HG02973 (cell line): ENCODE measurements around the gene TRPM3.

Experiments
- ATAC-seq: cut with Tn5 transposase; IDR thresholded peaks from one replicate; pipeline ENCODE4 v1.9.1; 2021; ENCODE audit warnings: moderate library complexity; ENCODE audit not compliant: unreplicated experiment

The TRPM3 gene

DNA sequence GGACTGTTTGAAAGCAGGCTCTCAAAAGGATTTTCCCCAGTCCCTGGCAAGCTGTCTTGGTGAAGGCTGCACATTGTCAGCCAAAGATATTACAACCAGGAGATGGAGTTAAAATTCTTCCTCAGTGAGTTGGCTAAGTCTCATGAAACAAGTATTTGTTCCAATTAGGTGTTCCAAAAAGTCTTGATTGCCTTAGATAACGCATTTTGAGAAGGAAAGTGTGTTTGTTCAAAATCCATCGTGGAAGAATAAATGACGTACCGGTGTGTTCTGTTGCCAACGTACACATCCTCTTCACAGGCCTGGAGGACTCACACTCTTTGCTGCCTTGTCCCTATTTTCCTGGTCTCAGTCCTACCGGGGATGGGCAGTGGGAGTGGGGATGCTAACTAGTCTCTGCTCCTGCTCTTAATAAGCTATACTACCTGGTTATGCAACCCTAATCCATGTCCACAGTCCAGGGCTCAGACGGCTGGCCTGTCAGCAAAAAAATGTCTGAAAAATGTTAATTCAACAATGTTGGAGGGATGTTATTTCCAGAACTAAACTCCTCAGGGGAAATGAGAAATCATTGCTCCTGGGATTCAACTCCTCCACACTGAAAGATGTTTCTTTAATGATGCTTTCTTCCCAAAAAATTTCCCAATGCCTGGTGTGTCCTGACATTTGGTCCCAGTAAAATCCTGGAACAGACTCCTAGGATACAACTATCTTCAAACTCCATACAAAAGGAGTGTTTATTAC is 531.7 kb downstream of the TRPM3 start:
- ATAC-seq: no peak

- no peak for ATAC-seq
Measured at GRCh38 chr9:70588999-70589398, 532.4 kb downstream of the TRPM3 start.

GRCh38 chr9:70588381-70588780 is 533.0 kb downstream of the TRPM3 start:
- no peak for ATAC-seq

- no peak for ATAC-seq
Measured at GRCh38 chr9:70587201-70587600, 534.2 kb downstream of the TRPM3 start.

DNA sequence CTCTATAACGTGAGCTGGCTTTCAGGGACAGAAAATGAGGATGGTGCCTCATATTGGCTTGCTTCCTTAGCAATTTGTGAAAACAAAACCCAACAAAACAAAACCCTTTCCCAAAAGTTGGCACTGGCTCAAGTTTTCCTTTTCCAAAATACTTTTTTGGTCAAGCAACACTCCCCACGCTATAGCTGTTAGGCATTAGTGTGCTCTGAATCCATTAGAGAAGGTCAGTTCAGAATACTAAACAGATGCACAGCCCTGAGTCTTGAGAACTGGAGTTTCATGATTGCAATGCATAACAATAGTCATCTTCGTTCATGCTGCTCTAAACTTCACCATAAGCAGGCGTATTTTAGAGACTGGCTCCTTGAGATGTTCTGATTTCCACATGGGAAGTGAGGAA is 534.9 kb downstream of the TRPM3 start:
- no peak for ATAC-seq

GRCh38 chr9:70581955-70582350 is 539.5 kb downstream of the TRPM3 start:
- no peak for ATAC-seq

- ATAC-seq: no peak
Measured at GRCh38 chr9:70581214-70581954, 540.0 kb downstream of the TRPM3 start.

- ATAC-seq: no peak
Measured at GRCh38 chr9:70580606-70581195, 540.7 kb downstream of the TRPM3 start.

DNA sequence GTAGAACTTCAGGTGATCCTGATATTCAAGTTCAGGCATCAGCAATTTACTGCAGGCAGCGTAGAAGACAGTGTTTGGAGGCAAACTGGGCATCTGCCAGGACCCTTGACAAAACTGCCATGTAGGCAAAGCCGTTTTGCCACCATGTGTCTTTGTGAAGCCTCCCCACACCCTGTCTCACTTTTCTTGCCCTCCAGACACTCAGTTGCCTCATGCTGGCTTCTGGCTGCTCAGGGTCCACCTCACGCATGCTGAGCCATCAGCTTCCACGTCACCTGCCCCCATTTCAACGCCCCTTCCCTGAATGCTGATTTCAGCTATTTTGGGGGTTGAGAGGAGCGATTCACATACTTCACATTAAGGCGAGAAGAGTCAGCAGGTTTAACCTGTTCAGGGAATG is 541.7 kb downstream of the TRPM3 start:
- ATAC-seq: no peak

- no peak for ATAC-seq
Measured at GRCh38 chr9:70578720-70579119, 542.7 kb downstream of the TRPM3 start.

GRCh38 chr9:70577671-70578070 is 543.8 kb downstream of the TRPM3 start:
- ATAC-seq: no peak

DNA sequence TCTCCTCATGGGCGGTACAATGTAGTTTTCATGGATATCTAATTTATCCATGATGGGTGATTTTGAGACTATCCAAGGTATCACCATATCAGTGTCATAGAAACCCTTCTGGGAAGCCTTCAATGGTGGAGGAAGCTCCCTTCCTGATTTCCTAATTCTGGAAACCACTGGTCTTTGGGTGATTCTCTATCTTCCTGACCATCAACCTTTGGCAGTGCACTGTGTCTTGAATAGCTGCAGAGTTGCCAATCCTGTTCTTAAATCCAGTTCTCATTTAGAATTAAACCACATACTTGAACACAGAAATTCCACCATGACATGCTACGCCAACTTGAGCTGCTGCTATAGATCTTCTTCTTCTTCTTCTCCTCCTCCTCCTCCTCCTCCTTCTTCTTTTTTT is 545.3 kb downstream of the TRPM3 start:
- no peak for ATAC-seq

DNA sequence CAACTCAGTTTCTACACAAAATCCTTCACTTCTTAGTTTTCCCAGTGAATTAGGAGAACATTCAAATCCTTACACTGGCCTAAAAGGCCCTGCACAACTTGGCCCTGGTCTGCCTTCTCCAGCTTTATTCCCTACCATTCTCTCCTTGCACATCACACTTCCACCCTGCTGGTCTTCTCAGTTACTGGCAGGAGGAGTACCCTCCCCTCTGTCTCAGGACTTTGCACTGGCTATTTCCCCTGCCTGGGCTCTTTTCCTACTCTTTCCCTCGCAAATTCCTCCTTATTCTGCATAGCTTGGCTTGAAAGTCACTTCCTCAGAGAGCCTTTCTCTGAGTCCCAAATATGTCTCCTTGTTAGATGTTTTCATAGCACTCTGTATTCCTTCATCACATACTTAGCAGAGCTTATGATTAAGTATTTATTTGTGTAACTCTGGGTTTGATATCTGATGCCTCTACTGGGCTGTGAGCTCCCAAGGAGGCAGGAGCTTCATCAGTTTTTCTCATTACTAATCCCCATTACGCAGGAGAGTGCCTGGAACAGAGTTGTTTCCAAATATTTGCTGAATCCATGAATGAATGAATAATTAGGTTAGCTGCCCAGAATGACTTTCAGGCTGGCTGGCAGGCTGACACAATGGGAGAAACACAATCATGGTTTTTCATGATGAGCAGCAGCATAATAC is 547.1 kb downstream of the TRPM3 start:
- ATAC-seq: no peak

- no peak for ATAC-seq
Measured at GRCh38 chr9:70573308-70573707, 548.1 kb downstream of the TRPM3 start.

DNA sequence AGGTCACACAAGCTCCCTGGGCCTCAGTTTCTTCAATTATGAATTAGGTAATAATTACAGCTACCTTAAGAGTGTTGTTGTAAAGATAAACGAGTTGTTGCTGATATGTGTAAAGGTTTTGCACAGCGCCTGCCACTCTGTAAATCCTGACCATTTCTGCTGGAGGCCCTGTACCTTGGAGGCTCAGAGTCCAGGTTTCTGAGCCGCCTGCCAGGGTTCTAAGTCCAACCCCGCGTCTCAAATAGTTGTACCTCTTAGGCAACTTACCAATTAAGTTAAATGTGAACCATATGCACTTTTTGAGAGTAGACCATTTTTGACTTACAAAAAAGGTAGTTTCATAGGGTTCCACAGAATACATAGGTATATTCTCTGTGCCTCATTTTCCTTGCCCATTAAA is 550.2 kb downstream of the TRPM3 start:
- ATAC-seq: no peak

DNA sequence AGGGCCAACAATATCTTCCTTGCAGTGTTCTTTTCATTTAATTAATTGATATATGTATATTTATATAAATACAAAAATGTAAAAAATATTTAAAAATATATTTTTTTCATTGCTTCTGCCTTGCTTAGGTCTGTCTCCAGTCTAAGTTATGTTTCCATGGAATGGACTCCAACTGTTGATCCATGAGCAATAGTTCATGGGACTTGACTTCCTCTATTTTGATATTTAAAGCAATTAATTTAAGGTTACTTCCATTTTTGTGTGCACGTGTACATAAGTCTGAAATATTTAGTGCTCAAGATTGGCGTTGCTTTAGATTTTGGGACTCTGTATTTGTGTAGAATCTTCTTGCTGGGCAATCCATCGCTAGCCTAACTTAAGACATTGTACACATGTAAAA is 551.6 kb downstream of the TRPM3 start:
- ATAC-seq: no peak

- ATAC-seq: no peak
Measured at GRCh38 chr9:70569070-70569772, 552.2 kb downstream of the TRPM3 start.

DNA sequence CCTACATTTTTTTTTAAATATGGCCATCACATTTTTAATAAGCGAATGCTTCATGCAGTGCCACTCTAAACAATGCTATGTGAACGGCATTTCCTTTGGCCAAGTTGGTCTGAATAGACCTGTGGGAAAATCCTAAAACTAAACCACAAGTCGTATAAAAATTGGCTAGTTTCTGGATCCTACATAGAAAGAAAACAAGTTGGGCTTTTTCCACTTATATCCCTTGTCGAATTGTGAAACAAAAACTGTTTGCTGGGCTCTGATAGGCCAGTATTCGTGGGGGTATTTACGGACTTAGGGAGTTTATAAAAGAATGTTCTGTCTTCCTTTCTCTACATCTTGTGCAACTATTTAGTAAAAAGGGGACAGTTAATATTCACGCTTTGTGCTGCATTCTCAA is 553.9 kb downstream of the TRPM3 start:
- ATAC-seq: no peak

DNA sequence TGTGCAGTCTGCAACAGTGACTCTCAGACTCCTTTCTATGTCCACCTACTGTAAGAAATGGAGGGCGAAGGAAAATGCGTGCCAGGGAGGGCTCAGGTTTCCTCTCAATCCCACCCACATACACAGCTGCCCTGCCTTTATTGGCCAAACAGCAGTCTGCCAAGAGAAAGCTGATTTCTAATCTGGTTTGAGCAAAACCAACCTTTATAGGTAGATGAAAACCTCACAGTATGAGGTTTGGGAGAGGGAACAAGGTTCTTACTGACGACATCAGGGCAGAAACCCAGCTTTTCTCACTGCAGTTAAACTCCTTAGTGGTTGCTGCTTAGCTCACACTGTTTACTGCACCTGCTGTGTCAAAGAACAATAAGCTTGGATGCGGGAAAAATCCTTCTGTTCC is 554.7 kb downstream of the TRPM3 start:
- no peak for ATAC-seq

DNA sequence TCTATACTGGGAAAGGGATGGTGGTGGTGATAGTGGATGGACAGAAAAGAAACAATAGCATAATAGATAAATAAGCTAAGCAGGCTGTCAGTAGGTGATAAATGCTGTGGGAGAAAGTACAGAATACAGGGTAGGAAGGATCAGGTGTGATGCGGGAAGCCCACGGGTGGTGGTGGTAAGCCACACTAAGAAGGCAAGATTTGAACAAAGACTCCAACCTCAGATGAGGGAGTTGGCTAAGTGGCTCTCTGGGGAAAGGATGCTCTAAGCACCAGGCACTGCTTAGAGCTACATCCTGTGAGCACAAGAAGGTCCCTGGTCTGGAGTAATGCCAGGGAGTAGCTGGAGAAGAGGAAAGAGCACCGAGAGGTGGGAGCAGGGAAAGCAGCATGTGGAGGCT is 555.4 kb downstream of the TRPM3 start:
- no peak for ATAC-seq
